DMS153 treated with DMSO at 0.1 percent for 48 hours (cell line): ENCODE results near the gene APOF.
"Not testable (repeated sequence)": the region's sequence is repeated elsewhere in the genome, so short reads cannot be mapped to it uniquely, and the experiment has no call there.

Source experiments
- DNase-seq: peaks from one replicate; lab custom pipeline; 2025; ENCODE audit not compliant: unreplicated experiment; lab: John Stamatoyannopoulos, UW

Gene APOF

GRCh38 chr12:56362130-56363059, at the start of gene APOF:
APOF (minus strand) TSS chr12:56362857; CDS start chr12:56362745, 112 bp downstream.
- no peak for DNase-seq

GRCh38 chr12:56411781-56412639, 49.4 kb upstream of the APOF start:
- no peak for DNase-seq

GRCh38 chr12:56410768-56411167, 48.1 kb upstream of the APOF start:
- no peak for DNase-seq

GRCh38 chr12:56408799-56409417, 46.3 kb upstream of the APOF start:
- DNase-seq, result no peak

GRCh38 chr12:56404227-56404626, 41.6 kb upstream of the APOF start:
- DNase-seq, result not testable (repeated sequence)

- DNase-seq, result not testable (repeated sequence)
Measured at GRCh38 chr12:56401612-56402011, 39.0 kb upstream of the APOF start.

GRCh38 chr12:56401125-56401524, 38.5 kb upstream of the APOF start:
- DNase-seq, result not testable (repeated sequence)

- DNase-seq, result not testable (repeated sequence)
Measured at GRCh38 chr12:56399466-56399865, 36.8 kb upstream of the APOF start.

- no peak for DNase-seq
Measured at GRCh38 chr12:56398324-56398723, 35.7 kb upstream of the APOF start.

GRCh38 chr12:56392331-56392730, 29.7 kb upstream of the APOF start:
- DNase-seq, result no peak

- no peak for DNase-seq
Measured at GRCh38 chr12:56391721-56392120, 29.1 kb upstream of the APOF start.

GRCh38 chr12:56389412-56389811, 26.8 kb upstream of the APOF start:
- DNase-seq, result no peak

- no peak for DNase-seq
Measured at GRCh38 chr12:56387152-56387736, 24.6 kb upstream of the APOF start.

GRCh38 chr12:56385873-56386272, 23.2 kb upstream of the APOF start:
- DNase-seq, result no peak

- no peak for DNase-seq
Measured at GRCh38 chr12:56382611-56383010, 20.0 kb upstream of the APOF start.

- DNase-seq, result no peak
Measured at GRCh38 chr12:56377989-56378316, 15.3 kb upstream of the APOF start.

GRCh38 chr12:56377310-56377988, 14.8 kb upstream of the APOF start:
- no peak for DNase-seq

GRCh38 chr12:56375598-56376434, 13.2 kb upstream of the APOF start:
- DNase-seq, result no peak

GRCh38 chr12:56374726-56375597, 12.3 kb upstream of the APOF start:
- no peak for DNase-seq
